Measurements from ENCODE around the gene PRSS48.
"Not testable (repeated sequence)": the region's sequence is repeated elsewhere in the genome, so short reads cannot be mapped to it uniquely, and the experiment has no call there.

PRSS48 gene

DNA sequence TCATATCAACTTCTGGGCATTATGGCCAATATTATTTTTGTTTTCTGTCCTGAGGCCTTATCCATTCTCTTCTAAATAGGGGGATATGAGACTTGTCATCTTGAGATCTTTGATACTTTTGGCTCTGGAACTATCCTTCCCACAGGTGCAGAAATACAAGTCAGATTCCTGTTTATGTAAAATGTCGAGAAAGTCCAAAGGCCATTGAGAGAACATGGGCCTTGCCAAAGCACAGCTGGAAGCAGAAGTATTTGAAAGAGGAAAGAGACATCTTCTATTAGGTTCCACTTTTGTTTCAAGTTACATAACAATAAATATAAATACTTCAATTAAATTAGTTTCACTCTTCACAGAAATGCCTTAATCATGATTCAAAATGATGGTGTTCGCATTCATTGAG lies 20.8 kb upstream of the PRSS48 start:
- Histone ChIP-seq H3K4me3 (no peak overlapping the region), H3K9me3 (ENCODE audit: low read depth, low read length) (no peaks in the 10 kb centered on the region), H3K36me3 (ENCODE audit: insufficient read depth, low read length) (no peaks in the 10 kb centered on the region), H3K9ac (ENCODE audit: insufficient read length) (no peak overlapping the region), H3K27ac (no peak overlapping the region)
- DNase-seq (ENCODE audit: low read depth, low spot score): no peak
- TF ChIP-seq FOXP2 (optimal IDR thresholded peaks at IDR 0.05; ENCODE audit: control extremely low read depth, extremely low read length, insufficient read depth): no peak
- TF ChIP-seq POLR2AphosphoS5 (IDR thresholded peaks at IDR 0.05; ENCODE audit: borderline replicate concordance, low read depth, low read length): no peak
- no peak for TF ChIP-seq EZH2 (IDR thresholded peaks at IDR 0.05)

DNA sequence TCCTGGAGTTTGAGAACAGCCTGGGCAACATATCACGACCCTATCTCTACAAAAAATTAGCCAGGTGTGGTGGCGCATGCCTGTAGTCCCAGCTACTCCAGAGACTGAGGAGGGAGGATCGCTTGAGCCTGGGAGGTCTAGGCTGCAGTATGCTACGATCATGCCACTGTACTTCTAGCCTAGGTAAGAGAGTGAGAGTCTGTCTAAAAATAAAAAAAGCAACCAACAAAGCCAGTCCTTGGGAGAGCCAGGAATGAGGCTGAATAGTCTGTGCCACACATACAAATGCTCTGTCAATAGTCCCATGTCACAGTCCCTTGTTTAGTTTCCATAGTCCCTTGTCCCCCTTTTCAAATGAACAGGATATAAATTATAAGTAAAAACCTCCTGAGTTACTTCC lies 19.3 kb upstream of the PRSS48 start:
- no peaks in the 10 kb centered on the region for H3K9me3 ChIP-seq (ENCODE audit: low read depth, low read length)
- no peak overlapping the region for H3K27ac ChIP-seq
- no peak for TF ChIP-seq POLR2AphosphoS5 (IDR thresholded peaks at IDR 0.05; ENCODE audit: borderline replicate concordance, low read depth, low read length)
- TF ChIP-seq FOXP2 (optimal IDR thresholded peaks at IDR 0.05; ENCODE audit: control extremely low read depth, extremely low read length, insufficient read depth): no peak
- no peak for TF ChIP-seq EZH2 (IDR thresholded peaks at IDR 0.05)
- no peak overlapping the region for H3K4me3 ChIP-seq
- no peak overlapping the region for H3K9ac ChIP-seq (ENCODE audit: insufficient read length)
- DNase-seq (ENCODE audit: low read depth, low spot score): no peak
- no peaks in the 10 kb centered on the region for H3K36me3 ChIP-seq (ENCODE audit: insufficient read depth, low read length)

DNA sequence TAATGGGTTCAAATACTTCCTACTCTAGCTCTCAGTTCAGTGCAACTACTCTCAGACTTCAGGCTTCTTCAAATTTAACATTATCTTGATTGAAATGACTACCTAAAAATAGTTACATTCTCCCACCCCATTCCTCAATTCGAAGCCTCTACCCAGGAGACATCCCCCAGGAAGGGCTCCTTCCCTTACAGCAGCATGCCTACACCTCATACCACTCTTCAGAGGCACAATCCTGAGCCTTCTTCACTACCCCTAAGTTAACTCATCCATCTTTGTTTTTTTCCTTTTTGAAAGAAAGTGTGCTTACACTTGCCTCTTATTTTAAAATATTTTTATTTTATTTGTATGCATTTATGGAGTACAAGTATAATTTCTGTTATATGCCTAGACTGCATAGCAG lies 17.2 kb upstream of the PRSS48 start:
- Histone ChIP-seq H3K4me3 (no peak overlapping the region), H3K27ac (no peak overlapping the region), H3K9ac (ENCODE audit: insufficient read length) (no peak overlapping the region), H3K36me3 (ENCODE audit: insufficient read depth, low read length) (no peaks in the 10 kb centered on the region), H3K9me3 (ENCODE audit: low read depth, low read length) (no peaks in the 10 kb centered on the region)
- TF ChIP-seq FOXP2 (optimal IDR thresholded peaks at IDR 0.05; ENCODE audit: control extremely low read depth, extremely low read length, insufficient read depth): no peak
- TF ChIP-seq EZH2 (IDR thresholded peaks at IDR 0.05): no peak
- no peak for TF ChIP-seq POLR2AphosphoS5 (IDR thresholded peaks at IDR 0.05; ENCODE audit: borderline replicate concordance, low read depth, low read length)
- DNase-seq (ENCODE audit: low read depth, low spot score): no peak

DNA sequence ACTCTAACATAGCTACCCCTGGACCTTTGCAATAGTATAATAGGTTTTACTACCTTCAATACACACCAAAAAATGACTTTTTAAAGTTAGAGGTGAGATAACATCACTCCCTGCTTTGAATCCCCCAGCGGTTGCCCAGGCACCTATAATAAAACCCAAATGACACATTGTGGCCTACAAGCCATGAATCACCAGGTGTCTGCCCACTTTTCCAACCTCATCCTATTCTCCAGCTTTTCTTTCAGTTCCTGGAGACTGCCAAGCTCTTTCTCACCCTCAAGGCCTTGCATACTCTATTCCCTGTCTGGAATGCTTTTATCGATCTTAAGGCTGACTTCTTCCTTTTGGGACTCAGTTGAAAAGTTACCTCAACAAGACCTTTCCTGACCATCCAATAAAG lies 16.4 kb upstream of the PRSS48 start:
- no peaks in the 10 kb centered on the region for H3K36me3 ChIP-seq (ENCODE audit: insufficient read depth, low read length)
- TF ChIP-seq POLR2AphosphoS5 (IDR thresholded peaks at IDR 0.05; ENCODE audit: borderline replicate concordance, low read depth, low read length) (no peak), FOXP2 (optimal IDR thresholded peaks at IDR 0.05; ENCODE audit: control extremely low read depth, extremely low read length, insufficient read depth) (no peak), EZH2 (IDR thresholded peaks at IDR 0.05) (no peak)
- no peaks in the 10 kb centered on the region for H3K9me3 ChIP-seq (ENCODE audit: low read depth, low read length)
- no peak overlapping the region for H3K27ac ChIP-seq
- no peak for DNase-seq (ENCODE audit: low read depth, low spot score)
- no peak overlapping the region for H3K4me3 ChIP-seq
- H3K9ac ChIP-seq (ENCODE audit: insufficient read length): no peak overlapping the region

DNA sequence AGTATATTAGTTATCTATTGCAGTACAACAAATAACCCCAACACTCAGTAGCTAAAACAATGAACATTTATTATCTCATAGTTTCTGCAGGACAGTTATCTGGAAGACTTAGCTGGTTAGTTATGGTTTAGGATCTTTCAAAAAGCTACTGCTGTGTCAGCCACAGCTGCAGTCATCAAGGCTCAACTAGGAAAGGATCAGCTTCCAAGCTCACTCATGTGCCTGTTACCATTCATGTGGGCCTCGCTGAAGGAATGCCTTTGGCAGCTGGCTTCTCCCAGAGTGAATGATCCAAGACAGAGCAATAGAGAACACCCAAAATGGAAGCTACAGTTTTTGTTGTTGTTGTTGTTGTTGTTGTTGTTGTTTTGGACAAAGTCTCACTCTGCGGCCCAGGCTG lies 13.5 kb upstream of the PRSS48 start:
- H3K27ac ChIP-seq: no peak overlapping the region
- H3K4me3 ChIP-seq: no peak overlapping the region
- no peak overlapping the region for H3K9ac ChIP-seq (ENCODE audit: insufficient read length)
- TF ChIP-seq FOXP2 (optimal IDR thresholded peaks at IDR 0.05; ENCODE audit: control extremely low read depth, extremely low read length, insufficient read depth) (no peak), POLR2AphosphoS5 (IDR thresholded peaks at IDR 0.05; ENCODE audit: borderline replicate concordance, low read depth, low read length) (no peak), EZH2 (IDR thresholded peaks at IDR 0.05) (no peak)
- H3K36me3 ChIP-seq (ENCODE audit: insufficient read depth, low read length): no peaks in the 10 kb centered on the region
- DNase-seq (ENCODE audit: low read depth, low spot score): no peak
- H3K9me3 ChIP-seq (ENCODE audit: low read depth, low read length): no peaks in the 10 kb centered on the region

DNA sequence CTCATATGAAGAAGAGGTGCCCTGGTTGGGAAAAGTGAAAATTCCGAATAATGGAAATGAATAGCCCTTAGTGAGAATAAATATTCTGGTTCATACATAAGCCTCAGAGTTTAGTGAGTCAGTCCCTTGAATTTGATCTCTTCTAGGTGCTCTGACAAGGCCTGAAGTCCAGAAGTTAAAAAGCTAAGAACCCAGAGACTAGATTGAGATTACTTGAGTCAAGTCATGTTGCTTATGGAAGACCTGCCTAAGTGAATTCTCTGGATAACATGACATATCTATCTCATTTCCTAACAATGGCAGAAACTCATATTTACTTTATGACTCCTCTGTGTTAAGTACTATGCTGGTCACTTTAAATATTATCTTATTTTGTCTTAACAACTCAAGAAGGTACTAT lies 10.5 kb upstream of the PRSS48 start:
- H3K9me3 ChIP-seq (ENCODE audit: low read depth, low read length): no peaks in the 10 kb centered on the region
- H3K36me3 ChIP-seq (ENCODE audit: insufficient read depth, low read length): no peaks in the 10 kb centered on the region
- no peak for TF ChIP-seq FOXP2 (optimal IDR thresholded peaks at IDR 0.05; ENCODE audit: control extremely low read depth, extremely low read length, insufficient read depth)
- no peak for TF ChIP-seq EZH2 (IDR thresholded peaks at IDR 0.05)
- TF ChIP-seq POLR2AphosphoS5 (IDR thresholded peaks at IDR 0.05; ENCODE audit: borderline replicate concordance, low read depth, low read length): no peak

DNA sequence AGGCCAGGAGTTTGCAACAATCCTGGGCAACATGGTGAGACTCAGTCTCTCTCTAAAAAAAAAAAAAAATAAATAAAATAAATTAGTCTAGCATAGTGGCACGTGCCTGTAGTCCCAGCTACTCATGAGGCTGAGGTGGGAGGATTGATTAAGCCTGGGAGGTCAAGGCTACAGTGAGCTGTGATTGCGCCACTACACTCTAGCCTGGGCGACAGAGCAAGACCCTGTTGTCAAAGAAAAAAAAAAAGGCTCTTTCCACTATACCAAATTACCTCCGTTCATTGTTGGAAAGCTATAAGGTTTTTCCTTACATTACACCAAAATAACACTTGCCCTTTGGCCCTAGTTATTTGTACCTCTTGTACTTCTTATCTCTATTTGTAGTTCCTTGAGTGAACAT lies 9.9 kb upstream of the PRSS48 start:
- no peak for TF ChIP-seq POLR2AphosphoS5 (IDR thresholded peaks at IDR 0.05; ENCODE audit: borderline replicate concordance, low read depth, low read length)
- no peak overlapping the region for H3K9ac ChIP-seq (ENCODE audit: insufficient read length)
- DNase-seq (ENCODE audit: low read depth, low spot score): no peak
- no peaks in the 10 kb centered on the region for H3K36me3 ChIP-seq (ENCODE audit: insufficient read depth, low read length)
- no peaks in the 10 kb centered on the region for H3K9me3 ChIP-seq (ENCODE audit: low read depth, low read length)
- H3K27ac ChIP-seq: no peak overlapping the region
- no peak overlapping the region for H3K4me3 ChIP-seq

More for the DNA sequence above, 10.5 kb upstream of the PRSS48 start:
- Histone ChIP-seq H3K4me3 (no peak overlapping the region), H3K9ac (ENCODE audit: insufficient read length) (no peak overlapping the region), H3K27ac (no peak overlapping the region)
- DNase-seq (ENCODE audit: low read depth, low spot score): no peak

DNA sequence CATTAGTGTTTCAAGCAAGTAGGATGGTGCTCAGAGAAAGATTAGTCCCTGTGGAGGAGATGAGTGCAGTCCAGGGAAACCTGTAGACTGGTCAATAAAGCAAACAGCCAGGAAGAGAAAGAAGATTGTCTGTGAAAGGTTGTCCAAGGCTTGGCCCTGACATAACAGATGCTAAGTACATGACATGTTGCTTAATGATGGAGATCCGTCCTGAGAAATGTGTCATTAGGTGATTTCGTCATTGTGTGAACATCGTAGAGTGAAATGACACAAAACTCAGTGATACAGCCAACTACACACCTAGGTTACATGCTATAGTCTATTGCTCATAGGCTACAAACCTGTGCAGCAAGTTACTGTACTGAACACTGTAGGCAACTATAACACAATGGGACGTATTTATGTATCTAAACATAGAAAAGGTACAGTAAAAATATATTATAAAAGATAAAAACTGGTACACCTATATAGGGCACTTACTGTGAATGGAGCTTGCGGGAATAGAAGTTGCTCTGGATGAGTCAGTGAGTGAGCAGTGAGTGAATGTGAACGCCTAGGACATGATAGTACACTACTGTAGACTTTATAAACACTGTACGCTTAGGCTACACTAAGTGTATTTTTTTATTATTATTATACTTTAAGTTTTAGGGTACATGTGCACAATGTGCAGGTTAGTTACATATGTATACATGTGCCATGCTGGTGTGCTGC lies 9.0 kb upstream of the PRSS48 start:
- Histone ChIP-seq H3K4me3 (no peak overlapping the region), H3K36me3 (ENCODE audit: insufficient read depth, low read length) (no peaks in the 10 kb centered on the region), H3K27ac (no peak overlapping the region), H3K9ac (ENCODE audit: insufficient read length) (no peak overlapping the region), H3K9me3 (ENCODE audit: low read depth, low read length) (no peaks in the 10 kb centered on the region)
- no peak for DNase-seq (ENCODE audit: low read depth, low spot score)
- TF ChIP-seq FOXP2 (optimal IDR thresholded peaks at IDR 0.05; ENCODE audit: control extremely low read depth, extremely low read length, insufficient read depth) (no peak), POLR2AphosphoS5 (IDR thresholded peaks at IDR 0.05; ENCODE audit: borderline replicate concordance, low read depth, low read length) (no peak), EZH2 (IDR thresholded peaks at IDR 0.05) (no peak)

DNA sequence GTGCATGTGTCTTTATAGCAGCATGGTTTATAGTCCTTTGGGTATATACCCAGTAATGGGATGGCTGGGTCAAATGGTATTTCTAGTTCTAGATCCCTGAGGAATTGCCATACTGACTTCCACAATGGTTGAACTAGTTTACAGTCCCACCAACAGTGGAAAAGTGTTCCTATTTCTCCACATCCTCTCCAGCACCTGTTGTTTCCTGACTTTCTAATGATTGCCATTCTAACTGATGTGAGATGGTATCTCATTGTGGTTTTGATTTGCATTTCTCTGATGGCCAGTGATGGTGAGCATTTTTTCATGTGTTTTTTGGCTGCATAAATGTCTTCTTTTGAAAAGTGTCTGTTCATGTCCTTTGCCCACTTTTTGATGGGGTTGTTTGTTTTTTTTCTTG lies 8.1 kb upstream of the PRSS48 start:
- not testable (repeated sequence) for H3K4me3 ChIP-seq; H3K36me3 ChIP-seq (ENCODE audit: insufficient read depth, low read length); DNase-seq (ENCODE audit: low read depth, low spot score); H3K9ac ChIP-seq (ENCODE audit: insufficient read length); H3K27ac ChIP-seq; H3K9me3 ChIP-seq (ENCODE audit: low read depth, low read length)

Measured in SK-N-MC (cell line).